Ureter (tissue), 1 donor: ENCODE data around the gene HHLA2. TPM values are rescaled to one million over a fixed set of nuclear protein-coding genes. Genes with fewer than 3 reads are reported as not detected.

Experiments
- DNase-seq: peaks from one replicate; pipeline ENCODE4 v3.0.0-alpha.2; 2020; ENCODE audit warnings: low spot score
- total RNA-seq: library from RNA; stranded (reverse); gene quantifications from one replicate; pipeline ENCODE4 v1.2.4, GENCODE V29; 2023
- donor health status: DM: yes; HTN: yes; CAD: no.

HHLA2 gene
- total RNA-seq, 1 donor from 2014 or later, result not detected

DNA sequence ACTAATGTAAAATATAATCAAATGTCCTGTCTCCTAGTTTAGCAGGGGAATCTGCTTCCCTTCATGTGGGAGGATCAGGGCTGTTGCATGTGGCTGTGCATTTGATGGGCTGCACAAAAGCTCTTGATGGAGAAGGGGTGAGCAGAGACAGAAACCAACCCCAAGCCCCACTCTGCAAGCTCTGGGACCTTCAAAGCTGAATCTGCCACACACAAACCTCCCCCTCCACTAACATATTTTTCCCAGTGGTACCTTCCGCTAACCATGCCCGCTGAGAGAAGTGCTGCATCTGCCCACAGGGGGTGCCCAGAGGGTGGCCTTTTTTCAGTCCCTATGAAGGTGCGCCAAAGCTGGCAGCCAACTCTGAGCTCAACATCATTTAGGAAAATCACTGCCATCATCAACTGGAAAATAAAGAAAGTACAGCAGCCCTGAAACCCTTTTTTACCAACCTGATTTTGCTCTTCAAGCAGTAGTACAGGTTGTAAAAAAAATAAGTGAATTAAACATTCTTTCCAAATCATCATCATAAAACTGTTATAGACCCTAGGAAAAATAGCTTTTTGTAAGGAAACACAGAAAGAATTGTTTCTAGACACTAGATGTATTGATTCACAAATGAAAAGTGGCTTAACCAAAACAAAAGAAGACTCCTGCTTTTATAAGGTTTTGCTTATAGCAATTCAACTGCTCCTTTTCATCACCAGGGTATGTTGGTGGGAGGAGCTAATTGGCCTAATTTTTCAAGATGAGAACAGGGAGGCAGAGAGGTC lies 97.0 kb downstream of the HHLA2 start:
- DNase-seq, result no peak

- no peak for DNase-seq
These were observed 97.7 kb downstream of the HHLA2 start for GRCh38 chr3:108394016-108394415.

DNA sequence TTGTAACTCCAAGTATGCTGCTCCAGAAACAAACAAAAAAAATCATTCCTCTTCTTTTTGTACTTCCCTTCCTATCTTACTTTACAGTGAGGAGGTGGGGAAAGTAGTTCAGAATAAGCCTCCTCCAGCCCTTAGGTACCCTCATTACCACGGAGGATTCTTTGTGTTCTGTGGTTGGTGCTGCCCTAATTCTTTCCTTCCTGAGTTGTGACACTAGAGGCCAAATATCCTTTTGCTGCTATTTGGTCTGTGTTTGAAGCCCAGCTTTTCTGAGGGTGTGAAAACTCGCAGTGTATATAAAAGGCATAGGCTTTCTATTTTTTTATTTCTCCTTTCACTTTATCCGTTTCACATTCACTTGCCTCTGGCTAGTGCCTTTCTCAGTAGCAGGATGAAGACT lies 98.2 kb downstream of the HHLA2 start:
- DNase-seq, result no peak

DNA sequence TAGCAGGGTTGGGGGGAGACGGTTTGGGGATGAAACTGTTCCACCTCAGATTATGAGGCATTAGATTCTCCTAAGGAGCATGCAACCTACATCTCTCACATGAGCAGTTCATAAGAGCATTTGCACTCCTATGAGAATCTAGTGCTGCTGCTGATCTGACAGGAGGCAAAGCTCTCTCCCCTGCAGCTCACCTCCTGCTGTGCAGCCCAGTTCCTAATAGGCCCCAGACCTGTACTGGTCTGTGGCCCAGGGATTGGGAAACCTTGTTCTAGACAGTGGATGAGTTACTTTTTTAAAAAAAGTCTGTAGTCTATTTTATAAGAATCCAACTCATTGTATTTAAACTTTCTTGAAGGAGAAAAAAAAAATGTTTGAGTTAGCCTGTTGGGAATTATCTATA lies 100.0 kb downstream of the HHLA2 start:
- no peak for DNase-seq

DNA sequence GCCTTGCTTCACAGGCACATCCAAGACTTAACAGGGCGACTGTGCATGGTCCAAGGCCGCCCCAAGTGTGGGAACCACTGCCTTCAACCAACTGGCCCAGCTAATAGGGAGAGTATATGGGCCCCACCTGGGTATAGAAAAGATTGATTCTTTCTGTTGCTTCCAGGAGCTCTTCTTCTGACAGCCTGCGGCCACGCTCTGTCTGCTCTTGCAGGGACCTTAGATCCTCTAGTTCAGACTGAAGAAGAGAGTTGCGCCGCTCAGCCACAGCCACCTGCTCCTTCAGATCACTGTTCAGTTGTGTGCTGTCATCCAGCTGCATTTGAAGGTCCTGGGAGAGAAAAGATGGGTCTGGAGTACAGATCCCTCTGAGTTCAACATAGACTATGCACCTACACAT lies 102.2 kb downstream of the HHLA2 start:
- DNase-seq, result no peak

GRCh38 chr3:108401836-108402235 lies 105.5 kb downstream of the HHLA2 start:
- DNase-seq, result no peak

DNA sequence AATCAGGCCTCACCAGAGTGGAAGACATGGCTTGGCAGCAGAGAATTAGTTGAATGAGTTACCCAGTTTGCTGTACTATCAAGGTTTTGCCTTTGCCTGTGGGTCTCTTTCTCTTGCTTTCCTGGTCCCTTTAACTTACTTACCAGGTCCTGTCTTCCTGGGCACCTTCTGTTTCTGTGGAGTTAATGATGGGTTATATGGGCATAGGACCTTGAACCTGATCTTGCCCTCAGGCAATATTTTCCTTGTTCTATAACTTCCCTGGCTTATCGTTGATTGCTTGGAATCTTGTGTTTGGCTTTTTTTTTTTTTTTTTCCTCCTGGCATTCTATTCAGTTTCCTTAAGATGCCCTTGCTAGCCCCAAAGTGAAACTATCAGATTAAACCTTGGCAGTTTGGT lies 106.8 kb downstream of the HHLA2 start:
- DNase-seq, result no peak

DNA sequence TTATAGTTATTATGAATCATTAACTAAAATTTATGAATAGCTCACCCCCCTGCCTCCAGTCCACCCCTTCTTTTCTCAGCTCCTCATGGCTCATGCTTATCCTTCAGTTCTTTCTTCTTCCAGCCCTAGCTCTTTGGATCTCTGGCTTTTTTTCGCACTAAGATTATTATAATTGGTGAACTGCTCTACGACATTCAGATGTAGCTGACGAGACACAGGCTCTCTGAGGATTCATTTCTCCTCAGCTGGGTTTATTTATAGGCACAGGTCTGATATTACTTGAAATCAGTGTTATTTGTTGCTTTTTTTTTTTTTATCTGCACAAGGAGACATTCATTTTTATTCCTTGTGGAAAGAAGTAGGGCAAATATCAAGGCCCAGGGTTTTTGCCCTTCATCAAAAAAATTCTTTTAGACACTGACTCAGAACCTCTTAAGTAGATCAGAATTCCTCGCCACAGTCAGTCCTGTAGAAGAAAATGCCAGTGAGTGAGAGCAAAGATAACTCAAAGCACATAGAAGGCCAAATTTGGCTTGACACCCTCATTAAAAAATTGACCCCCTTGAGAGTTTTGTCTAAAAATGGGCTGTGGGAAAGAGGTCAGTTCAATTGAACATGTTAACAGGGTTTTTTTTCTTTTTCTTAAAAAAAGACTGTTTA lies 107.5 kb downstream of the HHLA2 start:
- no peak for DNase-seq

GRCh38 chr3:108404368-108404767 lies 108.0 kb downstream of the HHLA2 start:
- DNase-seq, result no peak

- no peak for DNase-seq
These were observed 109.8 kb downstream of the HHLA2 start for GRCh38 chr3:108406063-108406660.

DNA sequence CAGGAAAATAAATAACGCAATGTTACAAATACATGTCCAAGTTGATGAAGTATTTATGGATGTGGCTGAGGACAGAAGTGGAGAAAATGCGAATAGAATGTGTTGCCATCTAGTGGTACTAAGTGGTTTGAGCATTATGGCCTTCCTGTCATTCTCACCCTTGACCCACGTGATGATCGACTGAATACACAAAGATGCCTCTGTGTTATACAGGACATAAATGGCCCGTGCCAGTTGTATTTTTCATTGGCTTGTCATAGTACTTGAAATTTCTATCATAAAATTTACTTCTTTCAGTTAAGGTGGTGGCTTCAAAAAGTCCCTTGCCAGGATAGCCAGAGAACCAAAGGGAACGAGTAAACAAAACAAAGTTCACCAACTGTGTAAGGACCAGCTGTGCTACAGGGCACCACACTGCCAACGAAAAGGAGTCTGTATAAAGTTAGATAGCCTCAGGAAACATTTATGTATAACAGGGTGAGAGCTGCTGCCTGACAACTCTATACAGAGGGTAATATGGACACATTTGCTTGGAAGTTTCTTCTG lies 110.4 kb downstream of the HHLA2 start:
- DNase-seq, result no peak

DNA sequence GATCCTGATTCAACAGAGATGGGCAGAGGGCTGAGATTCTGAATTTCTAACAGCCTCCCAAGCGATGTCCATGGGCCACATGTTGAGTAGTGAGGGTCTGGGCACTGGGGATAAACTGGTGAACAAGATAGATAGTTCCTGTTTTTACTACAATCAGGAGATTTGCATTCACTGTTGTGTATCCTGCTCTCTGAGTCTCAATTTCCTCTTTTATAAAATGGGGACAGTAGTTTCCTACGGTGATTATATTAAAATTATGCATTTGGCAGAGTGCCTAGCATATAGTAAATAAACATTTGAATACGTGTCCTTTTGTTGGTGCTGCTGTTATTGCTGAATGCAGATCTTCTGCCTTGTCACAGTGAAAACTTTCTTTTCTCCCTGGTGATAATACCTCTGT lies 111.5 kb downstream of the HHLA2 start:
- no peak for DNase-seq

GRCh38 chr3:108408883-108409799 lies 112.8 kb downstream of the HHLA2 start:
- DNase-seq, result no peak

GRCh38 chr3:108409800-108410178 lies 113.4 kb downstream of the HHLA2 start:
- no peak for DNase-seq

DNA sequence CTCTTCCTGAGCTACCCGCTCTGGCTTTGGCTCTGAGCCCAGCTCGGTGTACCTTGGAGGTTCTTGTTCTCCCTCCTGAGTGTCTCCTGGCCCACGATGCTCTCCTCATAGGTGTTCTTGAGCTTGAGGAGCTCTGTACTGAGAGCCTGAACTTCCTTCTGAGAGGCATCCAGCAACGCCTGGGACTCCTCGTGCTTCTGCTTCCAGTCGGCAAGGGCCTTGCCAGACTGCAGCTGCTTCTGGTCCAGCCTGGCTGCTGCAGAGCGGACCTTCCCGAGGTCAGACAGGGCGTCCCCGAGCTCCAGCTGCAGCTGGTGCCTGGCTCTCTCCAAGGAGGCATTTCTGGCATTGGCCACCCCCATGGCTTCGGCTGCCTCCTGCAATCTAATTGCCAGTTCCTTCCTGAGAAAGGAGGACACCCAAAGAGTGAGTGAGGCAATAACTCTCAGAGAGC lies 114.2 kb downstream of the HHLA2 start:
- no peak for DNase-seq

- DNase-seq, result no peak
These were observed 115.9 kb downstream of the HHLA2 start for GRCh38 chr3:108412121-108412750.

DNA sequence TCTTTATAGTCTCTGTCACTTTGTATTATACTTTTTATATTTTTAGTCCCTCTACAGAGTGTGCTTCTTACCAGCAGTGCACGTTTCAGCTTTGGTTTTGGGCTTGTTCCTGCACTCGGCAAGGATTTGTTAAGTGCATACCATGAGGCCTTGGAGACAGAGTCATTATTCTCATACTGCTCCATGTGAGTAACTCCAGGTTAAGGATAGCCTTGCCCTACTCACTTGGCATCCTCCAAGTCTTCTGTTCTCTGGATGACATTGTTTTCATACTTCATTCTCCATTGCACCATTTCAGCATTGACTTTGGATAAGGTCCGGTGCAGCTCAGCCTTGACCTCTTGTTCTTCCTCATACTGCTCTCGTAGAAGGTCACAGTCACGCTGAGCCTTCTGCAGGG lies 117.7 kb downstream of the HHLA2 start:
- DNase-seq, result no peak

DNA sequence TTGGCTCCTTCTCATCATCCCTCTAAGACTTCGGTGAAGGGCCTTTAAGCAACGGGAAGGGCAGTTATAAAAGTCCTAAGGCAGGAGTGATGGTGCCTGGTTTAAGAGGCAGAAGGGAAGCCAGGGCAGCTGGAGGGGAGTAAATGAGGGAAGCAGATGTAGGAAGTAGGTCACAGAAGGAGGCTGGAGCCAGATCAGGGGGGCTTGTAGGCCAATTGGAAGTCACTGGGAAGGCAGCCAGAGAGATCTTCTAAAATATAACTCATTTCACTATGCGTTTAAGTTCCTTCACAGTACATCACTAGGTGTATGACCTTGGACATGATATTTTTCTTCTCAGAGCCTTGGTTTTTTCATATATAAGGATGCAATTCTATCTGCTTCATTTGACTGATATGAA lies 119.3 kb downstream of the HHLA2 start:
- DNase-seq, result no peak

DNA sequence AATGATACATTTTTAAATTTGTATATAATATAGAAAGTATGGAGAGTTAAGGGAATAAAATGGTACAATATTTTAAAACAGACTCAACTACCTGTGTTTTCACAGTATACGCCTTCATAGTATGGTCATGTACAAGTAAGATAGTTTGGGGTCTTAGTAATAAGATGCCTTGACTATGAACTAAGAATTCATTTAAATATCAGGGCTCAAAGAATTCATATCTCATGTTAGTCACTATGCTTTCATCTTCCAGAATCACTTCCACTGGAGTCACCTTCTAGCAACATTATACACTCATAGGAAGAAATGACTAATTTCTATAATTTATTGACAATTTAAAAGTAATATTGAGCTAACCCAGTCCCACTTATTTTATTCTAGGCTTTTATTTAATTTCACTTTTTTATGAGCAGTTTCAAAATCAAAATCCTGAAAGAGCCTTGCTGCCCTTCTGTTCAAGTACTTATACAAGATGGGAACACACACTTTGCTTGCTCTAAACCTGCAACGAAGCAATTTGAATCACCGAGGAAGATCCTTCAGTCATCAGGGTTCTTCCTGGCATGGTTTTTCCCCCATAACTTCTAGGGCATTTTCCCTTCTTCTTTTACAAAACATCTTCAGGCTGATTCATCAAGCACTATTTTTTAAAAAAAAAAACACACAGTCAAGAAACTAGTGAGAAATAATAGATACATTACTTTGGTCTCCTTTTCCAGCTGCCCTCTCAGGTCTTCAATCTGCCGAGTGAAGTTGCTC lies 119.9 kb downstream of the HHLA2 start:
- no peak for DNase-seq

DNA sequence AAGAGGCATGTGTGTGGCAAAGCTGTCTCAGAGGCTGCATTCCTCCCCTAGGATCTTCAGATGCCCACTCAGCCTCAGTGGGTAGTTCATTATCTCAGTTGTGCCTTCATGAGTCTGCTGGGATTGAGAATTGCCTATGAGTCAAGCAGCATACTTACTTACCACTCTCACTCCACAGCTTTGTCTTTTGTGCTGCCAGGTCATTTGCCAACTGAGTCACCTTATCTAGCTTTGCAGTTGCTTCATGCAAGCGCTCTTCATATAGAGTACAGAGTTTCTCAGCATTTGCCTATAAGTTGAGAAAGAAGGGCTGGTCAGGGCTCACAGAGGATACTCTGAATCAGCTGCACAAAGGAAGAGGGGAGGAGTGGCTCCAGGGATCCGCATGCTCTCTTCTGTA lies 124.6 kb downstream of the HHLA2 start:
- DNase-seq, result no peak
